ENCODE results near the gene PIGS. TPM values are rescaled to one million over a fixed set of nuclear protein-coding genes. Genes with fewer than 3 reads are reported as not detected.
A peak's percentile ranks its signal among the peaks of the same experiment; 100 is the strongest.
"Not testable (repeated sequence)": the region's sequence is repeated elsewhere in the genome, so short reads cannot be mapped to it uniquely, and the experiment has no call there.

Gene PIGS
- polyA plus RNA-seq, 2 donors = 9.8 to 30.7 TPM

- Histone ChIP-seq H3K9me3 (ENCODE audit: control insufficient read depth in 2 of 2, insufficient read depth in 1 of 2, low read depth in 1 of 2, low read length in 1 of 2) (no peaks in the 10 kb centered on the region), H3K4me1 (ENCODE audit: control insufficient read depth in 2 of 2, insufficient read depth in 2 of 2, low read length in 1 of 2) (peaks cover 8 to 40% of the 10 kb centered on the region in 2 donors), H3K27me3 (ENCODE audit: control insufficient read depth in 1 of 2, insufficient read depth in 2 of 2, low read length in 2 of 2) (no peaks in the 10 kb centered on the region), H3K4me3 (ENCODE audit: low read depth in 1 of 2, low read length in 2 of 2) (no peak overlapping the region), H3K36me3 (ENCODE audit: control insufficient read depth in 2 of 2, insufficient read depth in 2 of 2, low read length in 1 of 2) (peaks cover 0 to 2% of the 10 kb centered on the region in 2 donors), H3K27ac (ENCODE audit: low read depth in 2 of 2, low read length in 1 of 2) (peak overlapping the region; percentile 81 to 91)
- WGBS, 2 donors = 82 to 84% methylated on average over 25 of the region's 25 CpGs
Measured at GRCh38 chr17:28524476-28525424, 46.6 kb downstream of the PIGS start.

- Histone ChIP-seq H3K27me3 (ENCODE audit: control insufficient read depth in 1 of 2, insufficient read depth in 2 of 2, low read length in 2 of 2) (no peaks in the 10 kb centered on the region), H3K36me3 (ENCODE audit: control insufficient read depth in 2 of 2, insufficient read depth in 2 of 2, low read length in 1 of 2) (peaks cover 0 to 4% of the 10 kb centered on the region in 2 donors), H3K4me3 (ENCODE audit: low read depth in 1 of 2, low read length in 2 of 2) (no peak overlapping the region), H3K9me3 (ENCODE audit: control insufficient read depth in 2 of 2, insufficient read depth in 1 of 2, low read depth in 1 of 2, low read length in 1 of 2) (no peaks in the 10 kb centered on the region), H3K4me1 (ENCODE audit: control insufficient read depth in 2 of 2, insufficient read depth in 2 of 2, low read length in 1 of 2) (peaks cover 8 to 36% of the 10 kb centered on the region in 2 donors), H3K27ac (ENCODE audit: low read depth in 2 of 2, low read length in 1 of 2) (no peak overlapping the region)
- 87 to 89% methylated on average over 15 of the region's 15 CpGs for WGBS, 2 donors
Measured at GRCh38 chr17:28523876-28524275, 47.4 kb downstream of the PIGS start.

DNA sequence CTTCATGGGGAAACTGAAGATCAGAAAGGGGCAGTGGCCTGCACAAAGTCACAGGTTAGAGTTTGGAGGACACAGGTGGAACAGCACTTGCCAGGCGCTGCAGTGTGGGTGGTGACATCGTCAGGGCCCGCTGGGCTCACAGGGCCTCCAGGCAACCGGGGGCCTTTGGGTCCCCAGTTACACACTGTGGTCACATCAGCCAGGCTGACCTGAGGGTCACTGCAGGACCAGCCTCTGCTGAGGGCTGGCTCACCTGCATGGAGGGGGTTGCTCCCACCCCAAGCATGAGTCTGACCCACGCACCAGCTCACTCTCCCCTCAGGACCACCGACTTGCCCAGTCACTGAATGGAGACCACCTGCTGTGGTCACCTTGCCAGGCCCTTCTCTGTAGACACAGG, 48.1 kb downstream of the PIGS start:
- Histone ChIP-seq H3K27ac (ENCODE audit: low read depth in 2 of 2, low read length in 1 of 2) (no peak overlapping the region), H3K9me3 (ENCODE audit: control insufficient read depth in 2 of 2, insufficient read depth in 1 of 2, low read depth in 1 of 2, low read length in 1 of 2) (no peaks in the 10 kb centered on the region), H3K4me1 (ENCODE audit: control insufficient read depth in 2 of 2, insufficient read depth in 2 of 2, low read length in 1 of 2) (peaks cover 8 to 29% of the 10 kb centered on the region in 2 donors), H3K27me3 (ENCODE audit: control insufficient read depth in 1 of 2, insufficient read depth in 2 of 2, low read length in 2 of 2) (no peaks in the 10 kb centered on the region), H3K4me3 (ENCODE audit: low read depth in 1 of 2, low read length in 2 of 2) (no peak overlapping the region), H3K36me3 (ENCODE audit: control insufficient read depth in 2 of 2, insufficient read depth in 2 of 2, low read length in 1 of 2) (peaks cover 0 to 4% of the 10 kb centered on the region in 2 donors)
- 80 to 83% methylated on average over 6 of the region's 6 CpGs for WGBS, 2 donors

GRCh38 chr17:28522281-28522680, 49.0 kb downstream of the PIGS start:
- 92 to 96% methylated on average over 4 of the region's 4 CpGs for WGBS, 2 donors
- peaks cover 8 to 24% of the 10 kb centered on the region in 2 donors for H3K4me1 ChIP-seq (ENCODE audit: control insufficient read depth in 2 of 2, insufficient read depth in 2 of 2, low read length in 1 of 2)
- H3K36me3 ChIP-seq (ENCODE audit: control insufficient read depth in 2 of 2, insufficient read depth in 2 of 2, low read length in 1 of 2); H3K4me3 ChIP-seq (ENCODE audit: low read depth in 1 of 2, low read length in 2 of 2); H3K27ac ChIP-seq (ENCODE audit: low read depth in 2 of 2, low read length in 1 of 2); H3K27me3 ChIP-seq (ENCODE audit: control insufficient read depth in 1 of 2, insufficient read depth in 2 of 2, low read length in 2 of 2); H3K9me3 ChIP-seq (ENCODE audit: control insufficient read depth in 2 of 2, insufficient read depth in 1 of 2, low read depth in 1 of 2, low read length in 1 of 2): not testable (repeated sequence)

DNA sequence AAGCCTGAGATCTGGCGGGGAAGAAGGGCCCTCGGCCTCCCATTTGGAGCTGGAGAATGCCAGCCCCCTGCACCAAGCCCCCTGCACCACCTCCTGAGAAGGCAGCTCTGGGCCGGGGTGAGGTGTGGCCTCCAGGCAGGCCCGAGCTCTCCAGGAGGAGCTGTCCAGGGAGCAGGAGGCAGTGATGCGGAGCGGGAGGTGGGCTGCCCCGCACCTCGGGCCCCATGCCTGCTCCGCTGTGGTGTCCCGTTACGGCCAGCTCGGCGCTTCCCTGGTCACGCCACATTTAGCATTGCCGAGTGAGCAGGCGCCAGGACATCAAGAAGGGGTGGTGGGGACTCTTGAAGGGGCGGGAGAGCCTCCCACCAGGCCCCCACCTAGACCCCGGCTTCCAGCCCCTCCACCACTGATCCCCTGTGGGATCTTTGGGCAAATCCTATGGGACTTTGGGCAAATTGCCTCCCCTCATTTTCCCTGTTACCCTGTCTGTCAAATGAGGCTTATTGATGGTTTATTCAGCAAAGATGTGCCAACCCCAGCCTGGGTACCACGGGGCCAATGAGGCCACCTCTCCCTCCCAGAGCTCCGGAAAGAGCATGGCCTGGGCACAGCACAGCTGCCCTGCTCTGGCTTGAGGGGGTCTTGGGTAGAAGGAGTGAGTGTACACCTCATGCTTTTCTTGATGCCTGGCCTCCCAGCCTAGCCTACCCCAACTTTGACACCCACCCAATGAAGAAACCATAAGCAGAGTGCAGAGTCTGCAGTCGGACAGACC, 49.8 kb downstream of the PIGS start:
- peaks cover 0 to 4% of the 10 kb centered on the region in 2 donors for H3K36me3 ChIP-seq (ENCODE audit: control insufficient read depth in 2 of 2, insufficient read depth in 2 of 2, low read length in 1 of 2)
- H3K4me3 ChIP-seq (ENCODE audit: low read depth in 1 of 2, low read length in 2 of 2) = no peak overlapping the region
- WGBS, 2 donors = 60 to 61% methylated on average over 21 of the region's 21 CpGs
- peaks cover 7 to 17% of the 10 kb centered on the region in 2 donors for H3K4me1 ChIP-seq (ENCODE audit: control insufficient read depth in 2 of 2, insufficient read depth in 2 of 2, low read length in 1 of 2)
- no peaks in the 10 kb centered on the region for H3K27me3 ChIP-seq (ENCODE audit: control insufficient read depth in 1 of 2, insufficient read depth in 2 of 2, low read length in 2 of 2)
- H3K27ac ChIP-seq (ENCODE audit: low read depth in 2 of 2, low read length in 1 of 2) = no peak overlapping the region
- no peaks in the 10 kb centered on the region for H3K9me3 ChIP-seq (ENCODE audit: control insufficient read depth in 2 of 2, insufficient read depth in 1 of 2, low read depth in 1 of 2, low read length in 1 of 2)

GRCh38 chr17:28520687-28521086, 50.6 kb downstream of the PIGS start:
- peaks cover 4 to 10% of the 10 kb centered on the region in 2 donors for H3K4me1 ChIP-seq (ENCODE audit: control insufficient read depth in 2 of 2, insufficient read depth in 2 of 2, low read length in 1 of 2)
- no peaks in the 10 kb centered on the region for H3K27me3 ChIP-seq (ENCODE audit: control insufficient read depth in 1 of 2, insufficient read depth in 2 of 2, low read length in 2 of 2)
- no peaks in the 10 kb centered on the region for H3K9me3 ChIP-seq (ENCODE audit: control insufficient read depth in 2 of 2, insufficient read depth in 1 of 2, low read depth in 1 of 2, low read length in 1 of 2)
- no peak overlapping the region for H3K27ac ChIP-seq (ENCODE audit: low read depth in 2 of 2, low read length in 1 of 2)
- peaks cover 0 to 4% of the 10 kb centered on the region in 2 donors for H3K36me3 ChIP-seq (ENCODE audit: control insufficient read depth in 2 of 2, insufficient read depth in 2 of 2, low read length in 1 of 2)
- 66 to 77% methylated on average over 6 of the region's 6 CpGs for WGBS, 2 donors
- no peak overlapping the region for H3K4me3 ChIP-seq (ENCODE audit: low read depth in 1 of 2, low read length in 2 of 2)

DNA sequence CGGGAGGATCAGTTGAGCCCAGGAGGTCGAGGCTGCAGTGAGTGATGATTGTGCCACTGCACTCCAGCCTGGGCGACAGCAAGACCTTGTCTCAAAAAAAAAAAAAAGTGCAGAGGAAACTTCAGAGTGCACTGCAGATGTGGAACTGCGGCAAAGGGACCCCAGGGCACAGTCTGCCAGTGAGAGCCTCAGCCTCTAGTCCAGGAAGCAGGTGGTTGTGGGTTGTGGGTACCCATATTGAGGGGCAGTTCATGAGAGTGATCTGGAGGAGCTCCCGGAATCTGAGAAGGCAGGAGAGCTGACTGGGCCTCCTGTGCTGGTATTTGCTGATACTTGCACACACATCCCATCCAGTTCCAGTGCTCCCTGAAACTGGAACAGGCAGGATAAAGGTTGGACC, 52.1 kb downstream of the PIGS start:
- Histone ChIP-seq H3K36me3 (ENCODE audit: control insufficient read depth in 2 of 2, insufficient read depth in 2 of 2, low read length in 1 of 2) (peaks cover 0 to 4% of the 10 kb centered on the region in 2 donors), H3K27ac (ENCODE audit: low read depth in 2 of 2, low read length in 1 of 2) (no peak overlapping the region), H3K4me3 (ENCODE audit: low read depth in 1 of 2, low read length in 2 of 2) (no peak overlapping the region), H3K9me3 (ENCODE audit: control insufficient read depth in 2 of 2, insufficient read depth in 1 of 2, low read depth in 1 of 2, low read length in 1 of 2) (no peaks in the 10 kb centered on the region), H3K27me3 (ENCODE audit: control insufficient read depth in 1 of 2, insufficient read depth in 2 of 2, low read length in 2 of 2) (no peaks in the 10 kb centered on the region), H3K4me1 (ENCODE audit: control insufficient read depth in 2 of 2, insufficient read depth in 2 of 2, low read length in 1 of 2) (peaks cover 0 to 4% of the 10 kb centered on the region in 2 donors)
- WGBS, 2 donors = 71 to 75% methylated on average over 5 of the region's 5 CpGs

GRCh38 chr17:28518578-28518977, 52.7 kb downstream of the PIGS start:
- Histone ChIP-seq H3K27ac (ENCODE audit: low read depth in 2 of 2, low read length in 1 of 2) (no peak overlapping the region), H3K4me1 (ENCODE audit: control insufficient read depth in 2 of 2, insufficient read depth in 2 of 2, low read length in 1 of 2) (peaks cover 0 to 7% of the 10 kb centered on the region in 2 donors), H3K27me3 (ENCODE audit: control insufficient read depth in 1 of 2, insufficient read depth in 2 of 2, low read length in 2 of 2) (no peaks in the 10 kb centered on the region), H3K9me3 (ENCODE audit: control insufficient read depth in 2 of 2, insufficient read depth in 1 of 2, low read depth in 1 of 2, low read length in 1 of 2) (no peaks in the 10 kb centered on the region), H3K4me3 (ENCODE audit: low read depth in 1 of 2, low read length in 2 of 2) (no peak overlapping the region), H3K36me3 (ENCODE audit: control insufficient read depth in 2 of 2, insufficient read depth in 2 of 2, low read length in 1 of 2) (peaks cover 0 to 2% of the 10 kb centered on the region in 2 donors)
- whole genome bisulfite sequencing, 2 donors = 81 to 87% methylated on average over 7 of the region's 7 CpGs

DNA sequence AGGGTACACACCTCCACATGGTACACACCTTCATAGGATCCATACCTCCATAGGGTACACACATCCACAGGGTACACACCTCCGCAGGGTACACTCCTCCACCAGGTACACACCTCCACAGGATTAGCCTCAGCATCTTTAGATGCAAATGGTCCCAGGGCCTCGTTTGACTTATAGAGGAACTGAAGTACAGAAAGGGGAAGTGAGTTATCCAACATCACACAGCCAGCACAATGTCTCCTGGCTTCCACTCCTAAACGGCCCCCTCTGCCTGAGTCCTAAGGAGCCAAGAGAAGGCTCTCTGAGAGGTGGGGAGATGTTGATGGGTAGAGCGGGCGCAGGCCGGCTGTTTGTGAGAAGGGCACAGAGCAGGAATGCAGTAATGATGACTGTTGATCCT, 53.2 kb downstream of the PIGS start:
- 68 to 79% methylated on average over 6 of the region's 6 CpGs for WGBS, 2 donors
- peaks cover 0 to 9% of the 10 kb centered on the region in 2 donors for H3K4me1 ChIP-seq (ENCODE audit: control insufficient read depth in 2 of 2, insufficient read depth in 2 of 2, low read length in 1 of 2)
- H3K36me3 ChIP-seq (ENCODE audit: control insufficient read depth in 2 of 2, insufficient read depth in 2 of 2, low read length in 1 of 2) = peaks cover 0 to 2% of the 10 kb centered on the region in 2 donors
- H3K9me3 ChIP-seq (ENCODE audit: control insufficient read depth in 2 of 2, insufficient read depth in 1 of 2, low read depth in 1 of 2, low read length in 1 of 2) = no peaks in the 10 kb centered on the region
- no peak overlapping the region for H3K4me3 ChIP-seq (ENCODE audit: low read depth in 1 of 2, low read length in 2 of 2)
- H3K27me3 ChIP-seq (ENCODE audit: control insufficient read depth in 1 of 2, insufficient read depth in 2 of 2, low read length in 2 of 2) = no peaks in the 10 kb centered on the region
- no peak overlapping the region for H3K27ac ChIP-seq (ENCODE audit: low read depth in 2 of 2, low read length in 1 of 2)

All from esophagus (tissue), 2 donors.